ENCODE data around the gene MEIS1. TPM values are rescaled to one million over a fixed set of nuclear protein-coding genes. Genes with fewer than 3 reads are reported as not detected.

Gene MEIS1
- total and polyA plus RNA-seq, 12 donors = 24.8 to 63.8 (median 38.6) TPM

DNA sequence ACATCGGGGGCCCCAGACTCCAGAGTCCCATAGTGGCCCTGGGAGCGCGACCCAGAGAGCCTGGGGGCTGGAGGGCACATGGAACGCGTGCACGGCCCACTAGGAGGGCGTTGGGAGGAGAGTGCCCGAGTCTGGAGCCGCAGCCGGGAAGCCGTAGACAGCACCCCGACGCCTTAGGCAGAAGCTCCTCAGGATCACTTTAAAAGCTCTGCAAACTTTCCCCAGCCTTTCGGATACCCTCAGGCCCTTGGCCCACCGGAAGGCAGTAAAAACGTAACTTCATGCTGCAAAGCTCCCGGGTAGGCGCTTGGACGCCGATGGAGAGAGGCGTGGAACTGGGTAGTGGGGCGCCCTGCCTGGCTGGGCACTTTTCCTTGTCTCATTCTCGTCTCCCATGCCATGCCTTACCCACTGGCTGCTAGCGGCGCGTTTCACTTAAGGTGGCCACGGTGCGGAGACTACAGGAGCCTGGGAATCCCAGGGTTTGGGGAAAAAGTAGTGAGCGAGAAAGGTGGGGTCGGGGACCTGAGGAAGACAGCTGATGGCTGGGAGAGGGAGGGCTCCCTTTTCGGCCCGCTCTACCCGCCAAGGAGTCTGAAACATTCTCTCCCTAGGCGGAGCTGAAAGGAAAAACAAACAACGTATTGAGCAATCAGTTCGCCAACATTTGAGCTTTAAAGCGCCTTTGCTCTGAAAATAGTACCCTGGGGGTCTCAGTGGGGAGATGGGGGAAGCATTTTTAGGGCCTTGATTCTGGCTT is 141.8 kb downstream of the MEIS1 start:
- peak overlapping the region in 9 of 10 donors; percentile 30 to 63 (median 50) for H3K4me3 ChIP-seq
- H3K9me3 ChIP-seq = no peaks in the 10 kb centered on the region
- H3K27me3 ChIP-seq = peaks cover 19 to 91% (median 64%) of the 10 kb centered on the region in 7 donors
- ATAC-seq (peak; percentile 4 to 46 (median 24)), DNase-seq (peak in 1 of 2 donors; percentile 13)
- intact Hi-C loops (cut with DNase I) = loop anchor here in 8 of 10 donors (5.0 to 10.0 kb wide), 9 partner anchors 144 to 1271 kb away; no protein-coding TSS in a partner anchor
- no peak overlapping the region for H3K27ac ChIP-seq
- peaks cover 0 to 8% (median 0%) of the 10 kb centered on the region in 9 donors for H3K36me3 ChIP-seq
- TF ChIP-seq, protein P1, sequence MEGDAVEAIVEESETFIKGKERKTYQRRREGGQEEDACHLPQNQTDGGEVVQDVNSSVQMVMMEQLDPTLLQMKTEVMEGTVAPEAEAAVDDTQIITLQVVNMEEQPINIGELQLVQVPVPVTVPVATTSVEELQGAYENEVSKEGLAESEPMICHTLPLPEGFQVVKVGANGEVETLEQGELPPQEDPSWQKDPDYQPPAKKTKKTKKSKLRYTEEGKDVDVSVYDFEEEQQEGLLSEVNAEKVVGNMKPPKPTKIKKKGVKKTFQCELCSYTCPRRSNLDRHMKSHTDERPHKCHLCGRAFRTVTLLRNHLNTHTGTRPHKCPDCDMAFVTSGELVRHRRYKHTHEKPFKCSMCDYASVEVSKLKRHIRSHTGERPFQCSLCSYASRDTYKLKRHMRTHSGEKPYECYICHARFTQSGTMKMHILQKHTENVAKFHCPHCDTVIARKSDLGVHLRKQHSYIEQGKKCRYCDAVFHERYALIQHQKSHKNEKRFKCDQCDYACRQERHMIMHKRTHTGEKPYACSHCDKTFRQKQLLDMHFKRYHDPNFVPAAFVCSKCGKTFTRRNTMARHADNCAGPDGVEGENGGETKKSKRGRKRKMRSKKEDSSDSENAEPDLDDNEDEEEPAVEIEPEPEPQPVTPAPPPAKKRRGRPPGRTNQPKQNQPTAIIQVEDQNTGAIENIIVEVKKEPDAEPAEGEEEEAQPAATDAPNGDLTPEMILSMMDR (IDR thresholded peaks at IDR 0.05) = no peak
- 4 to 6% methylated on average over 37 of the region's 37 CpGs for WGBS, 2 donors
- H3K4me1 ChIP-seq = peaks cover 16 to 50% (median 29%) of the 10 kb centered on the region in 9 donors

DNA sequence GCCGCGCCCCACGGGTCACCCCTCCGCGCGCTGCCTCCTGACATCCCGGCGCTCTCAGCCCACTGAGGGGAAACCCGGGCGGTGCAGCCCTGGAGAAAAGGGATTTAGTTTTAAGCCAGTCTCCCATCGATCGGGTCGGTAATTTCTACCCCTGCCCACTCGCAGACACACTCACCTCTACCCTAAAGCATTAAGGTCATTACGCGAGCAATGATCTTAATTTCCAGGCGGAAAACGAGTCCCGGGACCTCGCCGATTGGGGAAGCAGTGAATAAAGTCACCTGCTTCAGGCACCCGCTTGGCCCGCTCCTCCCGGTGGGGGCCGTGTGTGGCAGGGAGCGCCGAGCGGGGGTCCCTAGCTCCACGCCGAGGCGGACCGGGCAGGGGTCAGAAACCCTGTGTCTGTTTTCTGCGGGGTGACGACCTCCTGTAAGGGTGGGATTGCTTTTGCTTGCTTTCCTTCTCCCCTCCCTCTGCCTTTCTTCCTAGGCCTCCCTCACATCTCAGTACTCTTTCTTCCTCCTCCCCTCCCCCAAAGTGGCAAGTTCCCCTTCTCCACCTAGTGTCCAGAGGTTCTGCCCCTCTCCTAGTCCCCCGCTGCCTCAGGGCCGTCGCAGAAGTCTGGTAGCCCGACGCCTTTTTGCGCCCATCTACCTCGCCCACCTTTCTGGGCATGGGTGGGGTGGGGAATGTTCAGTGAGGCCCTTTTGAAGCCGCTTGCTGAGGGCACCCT is 142.6 kb downstream of the MEIS1 start:
- H3K27ac ChIP-seq = no peak overlapping the region
- H3K36me3 ChIP-seq = peaks cover 0 to 3% (median 0%) of the 10 kb centered on the region in 9 donors
- TF ChIP-seq, protein P1 (IDR thresholded peaks at IDR 0.05) = no peak
- 15 to 18% methylated on average over 42 of the region's 42 CpGs for WGBS, 2 donors
- intact Hi-C loops (cut with DNase I) = loop anchor here in 8 of 10 donors (5.0 to 10.0 kb wide), 9 partner anchors 145 to 1270 kb away; no protein-coding TSS in a partner anchor
- peak in 4 of 8 donors; percentile 1 to 8 (median 2) for ATAC-seq
- H3K4me1 ChIP-seq = peaks cover 16 to 56% (median 32%) of the 10 kb centered on the region in 9 donors
- peak in 1 of 2 donors; percentile 15 for DNase-seq
- H3K9me3 ChIP-seq = no peaks in the 10 kb centered on the region
- H3K4me3 ChIP-seq = peak overlapping the region in 7 of 10 donors; percentile 40 to 63 (median 58)
- peaks cover 24 to 97% (median 72%) of the 10 kb centered on the region in 7 donors for H3K27me3 ChIP-seq

DNA sequence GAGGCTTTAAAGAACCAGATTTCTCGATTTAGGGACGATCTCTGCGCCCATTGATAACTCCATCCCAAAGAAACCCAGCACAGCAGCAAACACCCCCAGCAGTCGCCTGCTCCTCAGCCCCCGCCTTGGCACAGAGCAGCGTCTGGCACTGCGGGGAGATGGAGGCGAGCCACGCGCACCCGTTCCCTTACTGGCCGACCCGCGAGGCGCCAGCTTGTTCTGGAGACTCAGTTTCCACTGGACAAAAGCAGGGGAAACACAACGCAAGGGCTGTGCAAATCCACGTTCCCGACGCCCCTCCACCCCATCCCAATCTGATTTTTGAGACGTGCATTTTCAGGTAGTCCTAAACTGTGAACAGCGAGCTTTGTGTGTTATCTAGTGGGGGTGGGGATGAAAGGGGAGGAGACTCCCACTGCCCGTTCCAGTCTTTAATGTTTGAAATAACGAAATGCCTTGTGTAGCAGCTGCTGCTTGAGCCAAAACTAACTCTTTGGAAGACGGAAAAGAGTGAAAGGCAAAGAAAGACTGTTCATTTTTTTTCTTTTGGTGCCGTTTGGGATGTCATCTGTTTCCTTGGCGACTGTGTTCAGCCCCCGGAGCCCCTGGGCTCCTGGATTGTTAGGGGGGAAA is 143.2 kb downstream of the MEIS1 start:
- TF ChIP-seq, protein P1 (IDR thresholded peaks at IDR 0.05) = no peak
- Histone ChIP-seq H3K4me3 (no peak overlapping the region), H3K27me3 (peaks cover 24 to 97% (median 78%) of the 10 kb centered on the region in 7 donors), H3K27ac (no peak overlapping the region), H3K36me3 (no peaks in the 10 kb centered on the region), H3K4me1 (peaks cover 16 to 56% (median 32%) of the 10 kb centered on the region in 9 donors), H3K9me3 (no peaks in the 10 kb centered on the region)
- WGBS, 2 donors = 22 to 24% methylated on average over 27 of the region's 27 CpGs
- ATAC-seq = no peak
- DNase-seq = no peak
- intact Hi-C loops (cut with DNase I) = loop anchor here in 8 of 10 donors (5.0 to 10.0 kb wide), 9 partner anchors 146 to 1269 kb away; no protein-coding TSS in a partner anchor

DNA sequence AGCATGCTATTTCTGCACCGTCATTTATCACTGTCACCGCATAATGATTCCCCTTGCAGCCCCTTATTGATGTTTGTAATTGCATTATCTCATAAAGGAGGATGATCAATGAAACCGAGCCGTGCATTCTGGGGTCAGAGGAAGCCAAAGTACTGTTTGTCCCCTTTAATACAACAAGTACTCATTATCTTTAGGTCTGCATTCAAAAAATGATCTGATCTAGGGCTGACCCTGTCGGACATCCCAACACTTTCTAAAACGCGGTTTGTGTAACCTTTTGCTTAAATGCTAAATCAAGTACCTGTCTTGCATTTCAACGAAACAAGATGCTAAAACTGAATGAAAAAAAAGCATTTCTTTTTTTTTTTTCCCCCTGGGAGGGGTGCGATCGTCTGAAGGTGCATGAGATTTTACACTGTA is 143.8 kb downstream of the MEIS1 start:
- TF ChIP-seq, protein P1 (IDR thresholded peaks at IDR 0.05) = no peak
- Histone ChIP-seq H3K4me3 (no peak overlapping the region), H3K36me3 (no peaks in the 10 kb centered on the region), H3K9me3 (no peaks in the 10 kb centered on the region), H3K27ac (no peak overlapping the region), H3K27me3 (peaks cover 24 to 97% (median 84%) of the 10 kb centered on the region in 7 donors), H3K4me1 (peaks cover 16 to 56% (median 32%) of the 10 kb centered on the region in 9 donors)
- ATAC-seq (no peak), DNase-seq (no peak)
- intact Hi-C loops (cut with DNase I) = loop anchor here in 8 of 10 donors (5.0 to 10.0 kb wide), 9 partner anchors 146 to 1269 kb away; no protein-coding TSS in a partner anchor
- 28 to 42% methylated on average over 10 of the region's 10 CpGs for WGBS, 2 donors
